Measurements from ENCODE around the gene ATP5PB. TPM values are rescaled to one million over a fixed set of nuclear protein-coding genes. Genes with fewer than 3 reads are reported as not detected.

ATP5PB gene
- total RNA-seq, 4 donors from 2014 or later, result 135 to 159 (median 142) TPM

DNA sequence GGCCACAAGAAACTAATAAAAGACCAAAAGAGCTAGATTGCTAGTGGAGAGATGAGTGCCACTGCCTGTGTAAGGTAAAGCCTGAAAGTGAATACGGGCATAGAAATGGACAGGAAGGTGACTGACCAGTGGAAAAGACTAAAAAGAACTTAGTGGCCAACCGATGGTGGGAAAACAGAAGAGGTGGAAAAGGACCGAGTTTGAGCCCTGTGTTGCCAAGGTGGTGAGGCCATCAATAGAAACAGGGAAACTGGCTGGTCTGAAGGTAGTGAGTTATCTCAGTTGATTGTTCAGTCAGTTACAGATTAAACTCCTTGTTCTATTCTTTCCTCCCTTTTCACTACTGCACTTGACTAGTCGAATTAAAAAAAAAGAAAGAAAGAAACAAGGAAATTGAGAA lies 2.7 kb upstream of the ATP5PB start:
- no peak for ATAC-seq (ENCODE audit: low FRiP score)
- TF ChIP-seq, protein P1, sequence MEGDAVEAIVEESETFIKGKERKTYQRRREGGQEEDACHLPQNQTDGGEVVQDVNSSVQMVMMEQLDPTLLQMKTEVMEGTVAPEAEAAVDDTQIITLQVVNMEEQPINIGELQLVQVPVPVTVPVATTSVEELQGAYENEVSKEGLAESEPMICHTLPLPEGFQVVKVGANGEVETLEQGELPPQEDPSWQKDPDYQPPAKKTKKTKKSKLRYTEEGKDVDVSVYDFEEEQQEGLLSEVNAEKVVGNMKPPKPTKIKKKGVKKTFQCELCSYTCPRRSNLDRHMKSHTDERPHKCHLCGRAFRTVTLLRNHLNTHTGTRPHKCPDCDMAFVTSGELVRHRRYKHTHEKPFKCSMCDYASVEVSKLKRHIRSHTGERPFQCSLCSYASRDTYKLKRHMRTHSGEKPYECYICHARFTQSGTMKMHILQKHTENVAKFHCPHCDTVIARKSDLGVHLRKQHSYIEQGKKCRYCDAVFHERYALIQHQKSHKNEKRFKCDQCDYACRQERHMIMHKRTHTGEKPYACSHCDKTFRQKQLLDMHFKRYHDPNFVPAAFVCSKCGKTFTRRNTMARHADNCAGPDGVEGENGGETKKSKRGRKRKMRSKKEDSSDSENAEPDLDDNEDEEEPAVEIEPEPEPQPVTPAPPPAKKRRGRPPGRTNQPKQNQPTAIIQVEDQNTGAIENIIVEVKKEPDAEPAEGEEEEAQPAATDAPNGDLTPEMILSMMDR (IDR thresholded peaks at IDR 0.05), result no peak
- DNase-seq (ENCODE audit: low spot score), result no peak

DNA sequence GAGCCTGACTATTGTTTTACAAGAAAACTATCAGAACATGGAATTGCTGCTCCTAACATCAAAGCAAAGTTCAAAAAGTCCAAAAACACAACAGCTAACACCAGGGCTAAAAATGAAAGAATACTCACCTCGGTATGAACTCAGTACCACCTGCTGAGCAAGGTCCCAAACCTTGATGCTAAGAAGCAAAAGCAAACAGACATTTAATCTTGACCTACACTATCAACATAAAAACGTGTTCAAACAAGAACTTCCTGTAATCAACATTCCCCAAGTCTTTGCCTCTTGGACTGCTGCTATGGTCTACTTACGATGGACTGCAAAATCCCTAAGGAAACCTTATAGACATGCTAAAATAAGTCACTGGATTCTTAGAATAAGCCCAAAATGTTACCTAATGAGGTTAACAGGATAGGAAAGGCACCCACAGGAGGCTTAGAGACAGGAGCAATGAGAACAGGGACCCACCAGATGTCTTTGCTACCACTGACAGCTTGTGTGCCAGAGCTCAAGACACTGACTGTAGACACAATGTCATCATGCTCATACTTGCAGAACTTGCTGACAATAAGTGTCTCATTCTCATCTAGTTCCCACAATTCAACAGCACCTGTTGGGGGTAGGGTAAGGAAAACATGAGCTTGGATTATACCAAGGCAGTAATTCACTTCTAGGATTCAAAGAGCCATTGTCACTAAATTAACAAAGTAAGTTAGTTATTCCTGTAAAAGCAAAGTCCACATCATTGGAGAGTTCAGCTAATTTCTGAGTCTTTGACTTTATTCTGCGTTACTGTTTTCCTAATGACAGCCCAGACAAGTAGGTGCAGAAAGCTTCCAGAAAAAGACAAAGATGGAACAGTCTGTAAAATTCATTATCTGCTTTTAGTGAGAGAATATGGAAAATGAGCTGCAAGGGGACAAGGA lies 2.0 kb upstream of the ATP5PB start:
- DNase-seq (ENCODE audit: low spot score), result no peak
- TF ChIP-seq, protein P1 (IDR thresholded peaks at IDR 0.05), result no peak
- no peak for ATAC-seq (ENCODE audit: low FRiP score)

DNA sequence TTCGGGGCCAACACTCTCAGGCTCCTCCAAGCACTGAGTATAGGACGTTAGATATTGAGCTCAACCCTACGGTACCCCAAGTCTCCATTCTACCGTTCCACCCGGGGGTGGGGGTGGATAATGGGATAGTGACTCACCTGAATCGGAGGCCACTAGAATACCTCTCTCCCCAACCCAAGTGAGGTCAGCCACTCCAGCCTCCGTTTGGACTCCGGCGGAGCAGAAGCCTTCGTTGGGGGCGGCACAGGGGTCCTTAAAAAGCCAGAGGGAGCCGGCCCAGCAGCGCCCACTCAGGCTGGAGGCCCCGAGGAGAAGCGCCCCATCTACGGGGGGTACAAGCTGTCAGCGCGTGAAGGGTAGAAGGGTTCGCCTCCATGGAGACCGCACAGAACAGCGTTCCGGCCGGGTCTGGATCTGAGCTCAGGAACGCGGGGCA lies 764 bp upstream of the ATP5PB start:
- TF ChIP-seq, protein P1 (IDR thresholded peaks at IDR 0.05), result no peak
- ATAC-seq (ENCODE audit: low FRiP score), result peak; percentile 60
- DNase-seq (ENCODE audit: low spot score), result no peak

DNA sequence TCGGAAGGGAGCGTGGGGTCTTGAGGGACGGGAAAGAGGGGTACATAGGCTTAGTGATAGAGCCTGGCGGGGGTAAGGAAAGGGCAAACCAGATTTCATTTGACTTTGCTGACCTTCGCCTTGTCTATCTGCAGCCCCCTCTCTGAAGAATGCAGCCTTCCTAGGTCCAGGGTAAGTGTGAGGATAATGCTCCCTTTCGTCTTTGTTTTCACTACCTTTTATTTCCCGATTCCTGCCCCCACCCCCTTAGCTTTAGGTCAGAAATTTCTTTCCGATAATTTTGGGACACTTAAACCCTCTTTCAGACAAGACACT lies 396 bp downstream of the ATP5PB start:
- no peak for ATAC-seq (ENCODE audit: low FRiP score)
- TF ChIP-seq, protein P1 (IDR thresholded peaks at IDR 0.05), result no peak

DNA sequence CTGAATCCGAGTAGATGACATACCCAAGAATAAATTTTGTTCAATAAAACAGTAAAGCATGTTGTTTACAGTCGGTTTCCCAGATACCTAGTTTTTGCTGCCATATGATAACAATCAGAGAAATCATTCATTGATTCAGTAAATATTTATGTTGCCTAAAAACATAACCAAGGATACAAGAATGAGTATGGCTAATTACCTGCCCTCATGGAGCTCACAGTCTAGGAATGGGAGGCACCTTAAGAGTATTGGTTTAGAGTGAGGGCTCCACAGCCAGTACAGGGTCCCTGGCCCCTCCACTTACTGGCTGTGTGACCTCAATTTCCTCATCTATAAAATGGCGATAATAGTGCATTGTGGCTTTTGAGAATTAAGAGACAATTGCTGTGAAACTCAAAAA lies 921 bp downstream of the ATP5PB start:
- DNase-seq (ENCODE audit: low spot score) (no peak), ATAC-seq (ENCODE audit: low FRiP score) (no peak)
- TF ChIP-seq, protein P1 (IDR thresholded peaks at IDR 0.05), result no peak

More for the DNA sequence above, 396 bp downstream of the ATP5PB start:
- DNase-seq (ENCODE audit: low spot score), result no peak

DNA sequence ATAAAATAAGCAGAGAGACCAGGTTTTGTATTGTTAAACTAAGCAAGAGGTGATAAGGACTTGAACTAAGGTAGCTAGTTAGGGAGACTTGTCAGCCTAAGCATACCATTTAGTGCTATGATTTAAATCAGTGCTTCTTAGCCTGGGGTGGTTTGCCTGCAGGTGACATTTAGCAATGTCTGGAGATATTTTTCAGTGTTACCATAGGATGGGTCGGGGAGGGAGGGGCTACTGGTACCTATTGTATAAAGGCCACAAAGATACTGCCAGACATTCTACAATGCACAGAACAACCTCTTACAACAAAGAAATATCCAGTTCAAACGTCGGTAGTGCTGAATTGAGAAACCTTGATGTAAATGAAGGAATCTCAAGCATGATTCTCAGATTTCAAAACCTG lies 3.3 kb downstream of the ATP5PB start:
- no peak for ATAC-seq (ENCODE audit: low FRiP score)
- TF ChIP-seq, protein P1 (IDR thresholded peaks at IDR 0.05), result no peak
- no peak for DNase-seq (ENCODE audit: low spot score)

DNA sequence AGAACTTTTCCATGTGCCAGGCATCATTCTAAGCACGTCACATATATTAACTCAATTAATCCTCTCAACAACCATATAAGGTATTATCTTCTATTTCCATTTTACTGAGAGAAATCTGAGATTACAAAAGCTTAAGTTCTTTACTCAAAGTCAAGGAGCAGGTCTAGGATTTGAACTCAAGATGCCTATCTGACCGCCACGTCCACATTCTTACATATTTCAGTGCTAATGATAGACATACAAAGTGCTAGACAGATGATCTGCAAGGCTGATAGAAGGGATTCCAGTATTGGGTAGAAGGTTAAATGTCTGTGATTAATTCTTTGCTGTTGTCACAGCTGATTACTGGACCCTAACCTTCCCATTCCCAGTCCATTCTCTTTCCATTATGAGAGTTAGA lies 4.4 kb downstream of the ATP5PB start:
- TF ChIP-seq, protein P1 (IDR thresholded peaks at IDR 0.05), result no peak
- DNase-seq (ENCODE audit: low spot score) (no peak), ATAC-seq (ENCODE audit: low FRiP score) (no peak)

Measured in omental fat pad (tissue), 4 donors.